ENCODE measurements around the gene CDH18.

Gene CDH18

GRCh38 chr5:19564036-19564435, 424.0 kb downstream of the CDH18 start:
- TF ChIP-seq POU6F1 (CRISPR knock-in tag; IDR thresholded peaks at IDR 0.05; ENCODE audit: borderline replicate concordance, low read depth) (no peak), PATZ1 (CRISPR knock-in tag; IDR thresholded peaks at IDR 0.05; ENCODE audit: borderline replicate concordance) (no peak), BACH2 (CRISPR knock-in tag; IDR thresholded peaks at IDR 0.05; ENCODE audit: borderline replicate concordance) (no peak), ZNF565 (CRISPR knock-in tag; conservative IDR thresholded peaks at IDR 0.05; ENCODE audit: low read depth) (no peak), ARNTL (CRISPR knock-in tag; IDR thresholded peaks at IDR 0.05; ENCODE audit: borderline replicate concordance, low read depth) (no peak), ZNF8 (CRISPR knock-in tag; IDR thresholded peaks at IDR 0.05) (no peak), SNAI2 (CRISPR knock-in tag; IDR thresholded peaks at IDR 0.05) (no peak), CSRNP3 (CRISPR knock-in tag; IDR thresholded peaks at IDR 0.05) (no peak), ESRRG (CRISPR knock-in tag; IDR thresholded peaks at IDR 0.05) (no peak), TOX (CRISPR knock-in tag; IDR thresholded peaks at IDR 0.05; ENCODE audit: borderline replicate concordance) (no peak), CREB5 (CRISPR knock-in tag; IDR thresholded peaks at IDR 0.05; ENCODE audit: low read depth) (no peak), OSR1 (CRISPR knock-in tag; IDR thresholded peaks at IDR 0.05) (no peak)
- ATAC-seq = no peak

GRCh38 chr5:19555876-19556275, 432.1 kb downstream of the CDH18 start:
- no peak for ATAC-seq
- no peak for TF ChIP-seq ZNF70 (CRISPR knock-in tag; IDR thresholded peaks at IDR 0.05)
- no peak for TF ChIP-seq SNAI2 (CRISPR knock-in tag; IDR thresholded peaks at IDR 0.05)
- TF ChIP-seq ZNF8 (CRISPR knock-in tag; IDR thresholded peaks at IDR 0.05) = no peak
- TF ChIP-seq ZFP3 (CRISPR knock-in tag; IDR thresholded peaks at IDR 0.05) = no peak
- TF ChIP-seq CSDC2 (CRISPR knock-in tag; IDR thresholded peaks at IDR 0.05) = no peak
- TF ChIP-seq ZFP30 (CRISPR knock-in tag; IDR thresholded peaks at IDR 0.05) = no peak

- ATAC-seq = no peak
- TF ChIP-seq CSRNP3 (CRISPR knock-in tag; IDR thresholded peaks at IDR 0.05) = no peak
- TF ChIP-seq OSR1 (CRISPR knock-in tag; IDR thresholded peaks at IDR 0.05) = no peak
- TF ChIP-seq ZNF70 (CRISPR knock-in tag; IDR thresholded peaks at IDR 0.05) = no peak
- no peak for TF ChIP-seq CREB5 (CRISPR knock-in tag; IDR thresholded peaks at IDR 0.05; ENCODE audit: low read depth)
These were observed 432.6 kb downstream of the CDH18 start for GRCh38 chr5:19555436-19555835.

GRCh38 chr5:19554524-19554923, 433.5 kb downstream of the CDH18 start:
- no peak for ATAC-seq
- TF ChIP-seq ZNF70 (CRISPR knock-in tag; IDR thresholded peaks at IDR 0.05) (no peak), CSDC2 (CRISPR knock-in tag; IDR thresholded peaks at IDR 0.05) (no peak), ZNF565 (CRISPR knock-in tag; conservative IDR thresholded peaks at IDR 0.05; ENCODE audit: low read depth) (no peak), CREB5 (CRISPR knock-in tag; IDR thresholded peaks at IDR 0.05; ENCODE audit: low read depth) (no peak), ISL1 (CRISPR knock-in tag; IDR thresholded peaks at IDR 0.05) (no peak), ARNTL (CRISPR knock-in tag; IDR thresholded peaks at IDR 0.05; ENCODE audit: borderline replicate concordance, low read depth) (no peak), TSHZ2 (CRISPR knock-in tag; IDR thresholded peaks at IDR 0.05) (no peak), PPARA (CRISPR knock-in tag; IDR thresholded peaks at IDR 0.05; ENCODE audit: borderline replicate concordance) (no peak), PATZ1 (CRISPR knock-in tag; IDR thresholded peaks at IDR 0.05; ENCODE audit: borderline replicate concordance) (no peak)

Measured in SK-N-SH treated with all-trans-retinoic acid at 6 μM for 48 hours (cell line).